HG03342 (cell line): ENCODE results near the gene TEX12.
"Not testable (repeated sequence)": the region's sequence is repeated elsewhere in the genome, so short reads cannot be mapped to it uniquely, and the experiment has no call there.

Source experiments
- ATAC-seq: cut with Tn5 transposase; IDR thresholded peaks from one replicate; pipeline ENCODE4 v1.9.1; 2021; ENCODE audit warnings: mild to moderate bottlenecking, moderate library complexity; ENCODE audit not compliant: unreplicated experiment

Gene TEX12, protein sequence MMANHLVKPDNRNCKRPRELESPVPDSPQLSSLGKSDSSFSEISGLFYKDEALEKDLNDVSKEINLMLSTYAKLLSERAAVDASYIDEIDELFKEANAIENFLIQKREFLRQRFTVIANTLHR

GRCh38 chr11:112167145-112167544 is at the start of gene TEX12:
Gene TEX12 (plus strand): TSS chr11:112167372. CDS start chr11:112169269, 1,897 bp downstream.
- no peak for ATAC-seq

GRCh38 chr11:112118176-112118575 is 49.0 kb upstream of the TEX12 start:
- no peak for ATAC-seq

GRCh38 chr11:112121981-112122615 is 45.1 kb upstream of the TEX12 start:
- ATAC-seq, result no peak

GRCh38 chr11:112123129-112123528 is 44.0 kb upstream of the TEX12 start:
- no peak for ATAC-seq

DNA sequence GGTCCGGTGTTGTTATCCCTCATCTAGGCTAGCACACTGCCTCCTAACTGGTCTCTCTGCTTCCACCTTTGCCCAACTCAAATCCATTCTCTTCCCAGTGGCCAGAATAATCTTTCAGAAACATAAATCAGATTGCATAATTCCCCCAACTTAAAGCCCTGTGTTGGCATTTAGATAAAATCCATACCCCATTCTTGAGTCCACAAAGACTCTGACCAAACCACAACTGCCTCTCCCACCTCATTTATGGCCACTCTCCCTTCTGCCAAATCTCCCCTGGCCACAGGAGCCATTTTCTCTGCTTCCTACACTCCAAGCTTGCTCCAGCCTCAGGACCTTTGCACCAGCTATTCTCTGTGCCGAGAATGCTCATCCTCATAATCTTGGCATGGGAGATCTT is 40.1 kb upstream of the TEX12 start:
- no peak for ATAC-seq

DNA sequence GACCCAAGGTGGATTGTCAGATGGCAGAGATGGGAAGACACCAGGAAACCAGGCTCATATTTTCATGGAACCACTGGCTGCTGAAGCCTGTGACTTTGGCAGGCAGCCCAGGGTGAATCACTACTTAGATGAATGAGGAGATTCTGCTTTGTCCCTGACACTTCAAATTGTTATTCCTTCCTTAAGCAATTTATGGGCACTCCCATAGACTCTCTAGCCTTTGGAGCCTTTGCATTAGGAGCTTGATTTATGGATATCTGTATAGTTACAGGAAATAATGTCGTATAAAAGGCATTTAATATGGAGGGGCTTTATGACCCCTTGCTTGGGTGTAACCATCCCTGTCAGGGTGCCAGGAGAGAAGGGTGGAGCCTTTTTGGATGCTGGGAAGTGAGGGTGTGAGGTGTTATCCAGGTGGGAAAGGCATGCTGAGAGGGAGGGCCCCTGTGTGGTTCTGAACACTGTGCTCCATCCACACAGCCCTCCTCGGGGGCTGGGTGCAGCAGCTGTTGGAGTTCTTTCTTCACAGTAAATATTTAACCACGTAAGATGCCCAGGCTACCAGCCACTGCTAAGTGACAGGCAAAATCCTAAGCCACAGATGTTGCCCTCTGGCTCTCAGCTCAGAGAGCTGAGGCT is 38.6 kb upstream of the TEX12 start:
- no peak for ATAC-seq

GRCh38 chr11:112129656-112130055 is 37.5 kb upstream of the TEX12 start:
- ATAC-seq, result no peak

DNA sequence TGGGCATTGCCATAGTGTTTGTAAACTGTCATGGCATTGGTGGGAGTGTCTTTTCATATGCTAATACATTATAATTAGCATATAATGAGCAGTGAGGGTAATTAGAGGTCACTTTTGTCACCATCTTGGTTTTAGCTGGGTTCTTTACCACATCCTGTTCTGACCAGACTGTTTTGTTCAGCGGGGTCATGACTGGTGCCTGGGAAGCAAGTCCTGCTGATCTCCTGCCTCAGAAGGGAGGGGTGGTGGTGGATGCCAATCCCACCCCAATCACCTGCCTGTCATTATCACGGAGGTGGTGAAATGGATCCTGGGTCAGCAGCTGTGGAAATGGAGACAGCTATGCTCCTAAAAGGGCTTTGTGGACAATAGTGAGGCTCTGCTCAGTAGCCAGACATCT is 34.4 kb upstream of the TEX12 start:
- ATAC-seq, result no peak

- ATAC-seq, result no peak
Measured at GRCh38 chr11:112134473-112134872, 32.7 kb upstream of the TEX12 start.

GRCh38 chr11:112143597-112143996 is 23.6 kb upstream of the TEX12 start:
- ATAC-seq, result no peak

GRCh38 chr11:112150517-112150916 is 16.7 kb upstream of the TEX12 start:
- no peak for ATAC-seq

GRCh38 chr11:112156153-112156955 is 10.8 kb upstream of the TEX12 start:
- no peak for ATAC-seq

GRCh38 chr11:112156956-112157766 is 10.0 kb upstream of the TEX12 start:
- no peak for ATAC-seq

DNA sequence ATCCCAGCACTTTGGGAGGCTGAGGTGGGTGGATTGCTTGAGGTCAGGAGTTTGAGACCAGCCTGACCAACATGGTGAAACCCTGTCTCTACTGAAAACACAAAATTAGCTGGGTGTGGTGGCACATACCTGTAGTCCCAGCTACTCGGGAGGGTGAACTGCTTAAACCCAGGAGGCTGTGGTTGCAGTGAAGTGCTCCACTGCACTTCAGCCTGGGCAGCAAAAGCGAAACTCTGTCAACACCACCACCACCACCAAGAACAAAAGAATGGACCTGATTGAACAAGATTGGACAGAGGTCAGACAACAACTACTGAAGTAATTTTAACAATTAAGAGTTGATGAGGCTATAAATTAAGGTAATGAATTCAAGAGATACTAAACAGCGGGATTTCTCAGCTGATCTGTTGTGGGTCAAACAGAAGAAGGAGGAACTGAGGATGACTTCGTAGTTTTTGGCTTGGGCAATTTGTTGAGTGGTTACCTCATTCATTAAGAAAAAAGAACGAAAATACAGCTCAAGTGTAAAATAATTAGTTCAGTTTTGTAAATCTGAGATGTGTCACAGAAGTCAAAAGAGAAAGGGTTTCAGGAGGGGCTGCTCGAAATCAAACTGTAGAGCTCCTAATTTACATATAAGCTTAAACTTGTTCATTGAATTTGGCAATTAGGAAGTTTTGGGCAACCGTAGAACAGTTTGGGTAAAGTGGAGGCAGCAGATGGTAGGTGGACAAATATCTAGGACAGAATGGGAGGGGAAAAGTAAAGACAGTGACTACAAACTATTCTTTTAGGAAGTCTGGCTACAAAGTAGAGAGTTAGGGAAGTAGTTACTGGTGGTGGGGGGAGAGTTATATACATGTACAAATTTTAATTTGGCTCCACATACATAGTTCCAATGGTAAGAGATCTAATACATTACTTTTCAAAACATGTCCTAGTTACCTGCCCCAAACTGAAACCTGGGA is 7.8 kb upstream of the TEX12 start:
- ATAC-seq, result no peak

GRCh38 chr11:112160091-112160848 is 6.9 kb upstream of the TEX12 start:
- ATAC-seq, result no peak

GRCh38 chr11:112161012-112161411 is 6.2 kb upstream of the TEX12 start:
- no peak for ATAC-seq

DNA sequence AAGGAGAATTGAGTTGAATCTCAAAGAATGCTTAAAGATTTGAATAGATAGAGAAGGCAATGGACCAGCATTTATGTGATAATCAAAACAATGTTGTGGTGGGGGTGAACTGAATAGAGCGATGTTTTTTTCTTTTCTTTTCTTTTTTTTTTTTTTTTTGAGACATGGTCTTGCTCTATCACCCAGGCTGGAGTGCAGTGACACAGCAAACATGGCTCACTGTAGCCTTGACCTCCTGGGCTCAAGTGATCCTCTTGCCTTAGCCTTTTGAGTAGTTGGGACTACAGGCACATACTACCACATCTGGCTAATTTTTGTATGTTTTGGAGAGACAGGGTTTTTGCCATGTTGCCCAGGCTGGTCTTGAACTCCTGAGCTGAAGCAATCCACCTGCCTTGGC is 5.0 kb upstream of the TEX12 start:
- not testable (repeated sequence) for ATAC-seq

GRCh38 chr11:112162761-112163546 is 4.2 kb upstream of the TEX12 start:
- ATAC-seq, result no peak
